GM11168 (cell line): Measurements from ENCODE around the gene FBN3.

Experiments used
- in situ Hi-C: fragments of 300-500 bp; cut with MboI; formaldehyde crosslinking; loops from one replicate; pipeline ENCODE4 v1.12.0; 2022; ENCODE audit warnings: low sequenced_read_pairs; ENCODE audit not compliant: unreplicated experiment

The FBN3 gene

DNA sequence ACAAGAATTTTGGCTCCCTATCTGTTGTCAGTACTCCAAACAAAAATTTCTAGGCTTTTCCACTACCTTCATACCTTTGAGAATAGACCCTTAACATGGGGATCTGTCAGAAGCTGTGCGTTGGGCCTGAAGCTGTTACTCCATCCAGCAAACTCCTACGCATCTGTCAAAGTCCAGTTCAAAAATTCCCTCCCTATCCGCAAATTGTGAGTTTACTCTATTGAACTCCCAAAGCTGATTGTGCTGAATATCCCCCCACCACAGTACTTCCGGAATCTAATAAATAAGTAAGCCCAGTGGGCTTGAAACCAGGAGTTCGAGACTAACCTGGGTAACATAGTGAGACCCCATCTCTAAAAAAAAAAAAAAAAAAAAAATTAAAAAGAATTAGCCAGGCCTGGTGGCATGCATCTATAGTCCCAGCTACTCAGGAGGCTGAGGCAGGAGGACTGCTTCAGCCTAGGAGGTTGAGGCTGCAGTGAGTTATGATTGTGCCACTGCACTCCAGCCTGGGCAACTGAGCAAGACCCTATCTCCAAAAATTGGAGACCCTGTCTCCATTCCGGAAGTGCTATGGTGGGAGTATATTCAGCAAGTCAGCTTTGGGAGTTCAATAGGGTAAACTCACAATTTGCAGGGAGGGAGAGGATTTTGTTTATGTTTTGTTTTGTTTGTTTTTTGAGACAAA lies 930 bp upstream of the FBN3 start:
- in situ Hi-C loops: loop anchor here (10.0 kb wide), 1 partner anchor 136 kb away; no protein-coding TSS in a partner anchor

DNA sequence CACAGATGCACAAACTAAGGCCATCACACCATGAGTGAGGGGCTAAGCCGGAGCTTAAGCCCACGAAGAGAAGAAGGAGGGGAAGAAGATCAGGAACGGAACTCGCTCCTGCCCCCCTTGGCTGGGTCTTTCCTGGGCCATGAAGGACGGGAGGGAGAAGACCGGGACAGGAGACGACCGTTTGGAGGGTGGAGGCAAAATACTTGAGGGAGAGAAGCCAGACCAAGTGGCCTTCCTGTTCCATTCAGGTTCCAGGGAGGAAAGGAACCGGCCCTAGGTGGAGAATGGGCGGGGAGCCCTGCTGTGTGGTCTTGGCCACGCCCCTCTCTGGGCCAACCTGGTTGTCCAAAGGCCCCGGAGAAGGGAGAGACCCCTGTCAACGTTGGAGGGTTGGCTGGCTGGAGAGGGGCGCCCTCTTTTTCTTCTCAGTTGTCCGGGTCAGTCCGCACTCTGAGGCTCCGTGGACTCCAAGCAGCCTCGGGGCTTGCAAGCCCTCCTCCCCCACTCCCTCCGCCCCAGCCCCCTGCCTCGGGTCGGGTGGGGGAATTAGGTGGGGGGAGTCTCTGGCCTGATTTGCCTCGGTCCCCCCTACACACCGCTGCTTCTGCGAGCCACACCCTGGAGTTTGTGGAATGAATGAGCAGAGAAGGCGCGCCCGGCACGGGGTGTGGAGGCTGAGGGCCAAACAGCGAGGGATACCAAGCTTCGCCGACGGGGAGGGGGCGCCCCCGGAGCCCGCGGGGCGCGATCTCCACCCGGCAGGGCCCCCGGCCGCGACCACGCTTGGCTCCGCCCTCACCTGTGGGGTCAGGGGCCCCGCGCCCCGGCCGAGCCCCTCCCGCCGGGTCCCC lies 757 bp downstream of the FBN3 start:
- in situ Hi-C loops: no loop called here

DNA sequence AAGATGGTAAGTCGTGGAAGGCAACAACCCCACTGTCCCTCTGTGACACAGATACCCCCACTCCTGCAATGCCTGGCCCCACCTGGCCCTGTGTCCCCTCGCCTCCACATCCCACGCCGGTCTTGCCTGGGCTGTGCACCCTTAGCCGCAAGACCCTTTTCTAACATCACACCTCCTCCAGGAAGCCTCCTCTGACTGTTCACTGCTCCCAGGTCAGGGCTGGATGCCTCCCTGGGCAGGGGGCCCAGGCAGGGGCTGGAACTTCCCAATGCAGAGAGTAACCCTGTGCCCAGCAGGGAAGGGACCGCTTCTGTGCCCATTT lies 1.3 kb downstream of the FBN3 start:
- in situ Hi-C loops: no loop called here

DNA sequence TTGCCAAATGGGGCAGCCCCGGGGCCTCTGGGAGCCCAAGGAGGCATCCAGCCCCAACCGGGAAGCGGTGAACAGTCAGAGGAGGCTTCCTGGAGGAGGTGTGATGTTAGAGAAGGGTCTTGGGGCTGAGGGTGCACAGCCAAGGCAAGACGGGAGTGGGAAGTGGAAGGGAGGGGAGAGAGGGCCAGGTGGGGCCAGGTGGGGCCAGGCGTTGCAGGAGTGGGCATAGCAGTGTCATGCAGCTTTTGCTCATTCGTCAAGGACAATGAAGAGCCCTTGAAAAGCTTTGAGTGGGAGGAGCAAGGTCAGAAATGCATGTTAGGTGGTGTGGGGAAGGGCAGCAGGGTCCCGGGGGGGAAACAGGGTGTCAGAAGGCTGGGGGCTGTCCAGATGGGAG lies 1.8 kb downstream of the FBN3 start:
- in situ Hi-C loops: no loop called here

DNA sequence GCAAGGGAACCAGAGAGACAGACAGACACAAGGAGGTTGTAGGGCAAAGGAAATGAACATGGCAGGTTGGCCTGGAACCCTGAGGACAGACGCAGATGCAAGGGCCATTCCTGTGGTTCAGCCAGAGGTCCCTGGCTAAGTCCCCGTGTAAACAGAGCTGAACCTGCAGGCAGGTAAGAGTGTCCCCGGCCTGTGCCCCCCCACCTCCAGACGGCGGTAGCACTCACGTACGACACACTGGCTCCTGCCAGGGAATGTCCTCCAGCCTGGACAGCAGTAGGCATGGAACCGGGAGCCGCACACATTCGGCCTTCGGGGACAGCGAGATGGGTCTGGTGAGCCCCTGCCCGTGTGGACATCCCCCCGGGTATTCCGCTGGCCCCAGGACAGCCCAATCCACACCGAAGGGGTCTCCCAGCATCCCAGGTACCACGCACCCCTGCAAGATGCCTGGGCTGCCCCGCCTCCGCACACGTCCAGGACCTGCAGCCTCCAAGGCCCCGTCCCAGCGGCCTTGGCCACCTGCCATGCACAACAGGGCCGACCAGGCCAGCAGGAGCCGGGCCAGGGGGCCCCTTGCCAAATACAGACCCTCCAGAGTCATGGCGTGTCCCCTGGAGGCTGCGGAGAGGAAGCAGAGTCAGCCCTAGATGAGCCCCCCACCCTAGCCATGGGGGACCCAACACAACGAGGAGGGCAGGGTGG lies 2.4 kb downstream of the FBN3 start:
- in situ Hi-C loops: no loop called here

DNA sequence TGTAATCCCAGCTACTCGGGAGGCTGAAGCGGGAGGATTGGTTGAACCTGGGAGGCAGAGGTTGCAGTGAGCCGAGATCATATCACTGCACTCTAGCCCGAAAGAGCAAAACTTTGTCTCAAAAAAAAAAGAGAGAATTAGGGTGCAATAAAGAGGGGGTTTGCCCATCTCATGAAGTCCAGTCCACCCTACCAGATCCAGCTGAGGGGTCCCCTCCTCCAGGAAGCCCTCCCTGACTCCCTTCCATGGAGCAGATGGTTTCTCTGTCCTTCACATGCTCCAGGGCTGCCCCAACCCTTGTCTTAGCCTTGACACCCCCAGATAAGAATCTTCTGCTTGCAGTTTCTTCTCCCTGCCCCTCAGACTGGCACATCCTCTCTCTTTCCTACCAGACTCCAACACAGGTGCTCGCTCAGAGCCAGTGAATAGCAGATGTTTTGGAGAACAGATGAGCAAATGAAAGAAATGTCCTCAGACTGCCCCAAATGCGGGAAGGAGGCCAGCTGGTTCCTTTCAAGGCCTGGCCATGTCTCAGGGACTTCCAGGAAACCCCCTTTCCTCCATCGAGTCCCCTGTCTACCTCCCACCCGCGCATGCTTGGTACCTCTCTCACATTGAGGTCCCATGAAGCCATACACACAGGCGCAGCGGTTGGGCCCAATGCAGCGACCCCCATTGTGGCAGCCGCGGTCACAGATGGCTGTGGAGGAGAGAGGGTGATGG lies 5.0 kb downstream of the FBN3 start:
- in situ Hi-C loops: no loop called here

DNA sequence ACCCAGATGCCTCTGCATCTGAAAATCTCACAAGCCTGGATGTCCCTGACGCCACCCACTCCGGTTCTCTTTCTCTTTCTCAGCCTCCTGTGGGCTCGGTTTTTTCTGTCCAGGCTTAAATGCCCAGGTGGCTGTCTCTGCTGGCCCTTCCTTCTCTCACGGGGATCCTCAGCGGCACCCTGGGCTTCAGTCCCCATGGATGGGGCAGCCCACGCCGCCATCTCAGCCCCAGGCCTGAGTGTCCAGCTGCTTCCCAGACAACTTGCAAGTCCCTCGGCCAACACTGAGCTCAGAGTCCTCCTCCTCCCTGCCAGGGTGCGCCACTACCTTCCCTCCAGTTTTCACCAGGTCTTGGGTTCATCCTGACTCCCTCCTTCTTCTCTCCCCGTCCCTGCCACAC lies 6.4 kb downstream of the FBN3 start:
- in situ Hi-C loops: no loop called here

DNA sequence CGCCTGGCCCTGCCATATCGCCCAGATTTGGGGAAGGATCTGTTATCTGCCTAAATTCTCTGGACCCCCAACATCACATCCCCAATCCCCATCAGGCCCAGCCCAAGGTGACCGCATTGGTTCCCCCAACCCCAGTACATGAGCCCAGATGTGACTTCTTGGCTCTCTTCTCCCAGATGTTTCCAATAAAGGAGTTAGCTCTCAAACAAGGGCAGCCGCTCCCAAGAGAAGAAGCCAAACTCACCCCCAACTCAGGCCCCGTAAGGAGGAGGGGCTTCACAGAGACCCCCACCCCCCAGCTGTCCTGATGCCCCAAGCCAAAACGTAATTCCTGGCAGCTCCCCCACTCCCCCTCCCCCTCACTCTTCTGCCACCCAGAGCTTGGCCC lies 6.9 kb downstream of the FBN3 start:
- in situ Hi-C loops: no loop called here

DNA sequence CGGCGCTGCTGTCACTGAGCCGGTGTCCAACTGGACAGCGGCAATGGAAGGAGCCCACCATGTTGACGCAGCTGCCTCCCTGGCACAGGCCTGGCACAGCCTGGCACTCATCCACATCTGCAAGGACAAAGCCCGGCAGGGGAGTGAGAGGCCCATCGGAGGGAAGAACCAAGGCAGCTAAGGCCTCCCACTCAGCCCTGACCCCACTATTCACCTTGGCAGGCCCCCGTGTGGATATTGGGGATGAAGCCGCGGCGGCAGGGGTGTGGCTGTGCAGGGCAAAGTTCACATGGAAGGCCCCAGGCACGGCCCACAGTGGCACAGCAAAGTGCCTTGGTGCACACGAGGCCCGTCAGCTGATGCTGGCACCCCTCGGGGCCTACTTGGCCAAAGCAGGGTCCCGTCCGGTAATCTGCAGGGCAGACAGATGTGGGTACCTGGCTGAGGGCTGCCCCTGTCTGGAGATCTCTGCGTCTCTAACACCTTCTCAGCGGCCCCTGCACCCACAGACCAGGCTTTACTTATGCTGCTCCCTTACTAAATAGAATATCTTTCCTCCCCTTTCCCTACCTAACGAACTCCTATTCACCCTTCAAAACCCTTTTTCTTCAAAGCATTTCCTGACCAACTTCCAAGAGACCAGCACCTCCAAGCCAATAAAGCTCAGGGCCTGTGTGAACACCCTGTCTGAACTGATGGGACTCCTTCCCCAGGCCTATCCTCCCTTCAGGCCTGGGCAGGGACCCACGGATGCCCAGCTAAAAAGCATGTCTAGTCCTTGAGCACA lies 7.5 kb downstream of the FBN3 start:
- in situ Hi-C loops: no loop called here

DNA sequence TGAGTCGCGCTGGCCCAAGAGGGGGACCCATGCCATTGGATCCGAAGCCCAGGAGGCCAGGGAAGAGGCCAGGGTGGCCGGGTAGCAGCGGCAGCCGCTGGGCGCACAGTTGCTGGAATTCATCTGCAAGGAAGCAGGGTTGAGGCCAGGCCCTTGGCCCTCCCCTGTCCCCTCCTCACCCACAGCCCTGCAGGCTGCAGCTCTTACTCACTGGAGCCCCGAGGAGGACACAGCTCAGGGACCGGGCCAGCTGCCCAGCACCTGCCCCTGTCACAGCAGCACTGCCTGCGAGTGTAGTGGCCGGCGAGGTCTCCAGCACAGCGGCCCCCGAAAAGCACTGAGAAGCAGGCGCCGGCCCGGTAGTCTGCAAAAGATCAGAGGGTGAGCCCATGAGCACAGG lies 11.2 kb downstream of the FBN3 start:
- in situ Hi-C loops: no loop called here

DNA sequence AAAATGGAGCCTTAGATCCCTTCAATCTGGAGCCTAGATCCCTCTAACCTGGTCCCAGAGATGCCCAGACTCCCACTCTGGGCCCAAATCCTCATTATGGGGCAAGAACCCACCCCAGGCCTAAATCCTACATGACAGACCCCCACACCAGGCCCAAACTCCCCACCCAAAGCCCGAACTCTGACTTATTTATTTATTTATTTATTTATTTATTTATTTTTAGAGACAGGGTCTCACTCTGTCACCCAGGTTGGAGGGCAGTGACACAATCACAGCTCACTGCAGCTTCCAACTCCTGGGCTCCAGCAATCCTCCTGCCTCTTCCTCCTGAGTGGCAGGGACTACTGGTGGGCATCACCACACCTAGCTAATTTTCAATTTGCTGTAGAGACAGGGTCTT lies 12.0 kb downstream of the FBN3 start:
- in situ Hi-C loops: no loop called here

DNA sequence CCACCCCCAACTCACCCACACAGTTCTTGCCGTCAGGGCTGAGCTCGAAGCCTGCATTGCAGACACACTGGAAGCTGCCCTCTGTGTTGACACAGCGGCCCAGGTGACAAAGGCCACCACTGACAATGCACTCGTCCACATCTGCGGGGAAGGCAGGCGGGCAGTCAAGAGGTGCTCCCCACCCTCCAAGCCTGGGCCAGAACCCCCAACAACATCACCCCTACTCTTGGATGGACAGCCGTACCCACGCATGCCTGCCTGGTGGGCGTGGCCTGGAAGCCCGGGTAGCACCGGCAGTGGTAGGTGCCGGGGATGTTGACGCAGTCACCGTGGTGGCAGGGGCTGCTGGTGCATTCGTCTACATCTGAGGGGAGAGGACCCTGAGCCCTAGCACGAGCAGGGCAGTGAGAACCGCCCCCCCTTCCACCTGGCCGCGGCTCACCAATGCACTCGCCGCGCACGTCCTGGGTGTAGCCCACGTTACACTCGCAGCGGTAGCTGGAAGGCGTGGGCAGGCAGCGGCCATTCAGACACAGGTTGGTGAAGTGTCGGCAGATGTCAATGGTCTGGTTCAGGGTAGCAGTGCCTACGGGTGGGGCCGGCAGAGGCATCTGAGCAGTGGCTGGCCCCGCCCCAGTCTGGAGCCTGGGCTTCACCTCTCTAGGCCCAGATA lies 13.3 kb downstream of the FBN3 start:
- in situ Hi-C loops: no loop called here

DNA sequence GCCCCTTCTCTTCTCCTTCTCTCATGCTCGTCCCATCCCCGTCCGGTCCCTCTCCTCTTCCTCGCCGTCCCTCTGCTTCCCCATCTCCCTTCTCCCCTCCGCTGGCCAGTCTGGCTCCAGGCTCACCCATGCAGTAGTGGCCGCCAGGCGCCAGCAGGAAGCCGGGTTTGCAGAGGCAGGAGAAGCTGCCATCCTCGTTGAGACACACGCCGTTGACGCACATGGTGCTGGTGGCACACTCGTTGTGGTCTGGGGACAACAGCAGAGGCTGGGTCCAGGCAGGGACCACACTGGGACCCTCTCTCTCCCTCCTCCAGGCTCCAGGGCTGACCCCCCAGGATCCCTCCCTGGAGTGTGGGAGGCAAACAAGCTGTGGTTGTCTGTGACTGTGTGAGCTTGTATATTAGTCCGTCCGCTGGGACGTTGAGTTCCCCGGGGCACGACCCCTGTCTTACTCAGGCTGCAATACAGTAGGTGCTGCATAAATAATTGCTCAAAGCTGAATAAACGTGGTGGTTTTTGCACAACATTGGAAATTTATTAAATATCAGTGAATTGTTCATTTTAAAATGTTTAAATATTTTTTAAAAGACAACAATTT lies 16.4 kb downstream of the FBN3 start:
- in situ Hi-C loops: no loop called here

DNA sequence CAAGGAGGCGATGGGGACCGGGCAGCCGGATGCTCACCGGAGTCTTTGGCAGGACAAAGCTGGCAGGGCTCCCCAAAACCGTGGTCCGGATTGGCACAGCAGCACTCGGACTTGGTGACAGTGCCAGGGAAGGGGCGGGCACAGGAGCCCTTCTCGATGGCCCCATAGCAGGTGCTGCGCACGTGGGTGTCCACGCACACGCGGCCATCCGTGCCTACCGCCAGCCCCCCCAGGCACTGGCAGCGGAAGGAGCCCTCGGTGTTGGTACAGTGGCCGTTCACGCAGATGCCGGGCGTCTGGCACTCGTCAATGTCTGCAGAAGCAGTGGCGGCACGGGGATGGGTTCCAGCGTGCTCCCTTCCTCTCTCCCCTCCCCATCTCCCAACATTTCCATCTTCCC lies 17.9 kb downstream of the FBN3 start:
- in situ Hi-C loops: no loop called here

DNA sequence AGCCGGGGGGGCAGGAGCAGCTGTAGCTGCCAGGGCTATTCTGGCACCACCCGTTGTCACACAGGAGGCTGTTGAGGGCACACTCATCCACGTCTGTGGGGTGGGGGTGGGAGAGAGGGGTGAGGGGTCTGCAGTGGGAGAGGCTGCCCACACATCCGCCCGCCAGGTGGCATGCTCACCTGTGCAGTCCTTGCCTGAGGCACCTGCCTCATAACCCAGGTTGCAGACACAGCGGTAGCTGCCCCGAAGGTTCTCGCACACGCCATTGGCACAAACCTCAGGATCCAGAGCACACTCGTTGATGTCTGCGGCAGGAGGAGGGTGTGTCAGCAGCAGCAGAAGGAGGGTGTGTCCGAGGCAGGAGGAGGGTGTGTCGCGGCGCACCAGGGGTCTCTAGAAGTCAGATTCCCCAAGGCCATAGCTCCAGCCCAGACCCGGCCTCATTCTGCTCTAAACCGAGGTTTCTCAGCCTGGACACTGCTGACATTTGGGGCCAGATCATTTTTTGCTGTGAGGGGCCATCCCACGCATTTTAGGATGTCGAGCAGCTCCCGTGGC lies 20.3 kb downstream of the FBN3 start:
- in situ Hi-C loops: no loop called here

DNA sequence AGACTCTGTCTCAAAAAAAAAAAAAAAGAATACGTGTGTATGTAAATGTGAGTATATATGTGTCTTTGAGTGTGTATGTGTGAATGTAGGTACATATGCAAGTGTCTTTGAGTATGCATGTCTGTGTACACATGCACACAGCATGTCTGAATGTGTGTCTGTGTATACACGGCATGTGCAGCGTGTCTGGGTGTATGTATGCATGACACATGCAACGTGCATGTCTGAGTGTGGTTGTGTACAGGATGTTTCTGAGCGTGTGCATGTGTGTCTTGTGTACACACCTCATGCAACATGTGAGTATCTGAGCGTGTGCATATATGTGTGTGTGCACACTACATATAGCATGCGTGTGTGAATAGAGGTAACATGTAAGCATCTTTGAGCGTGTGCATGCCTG lies 20.8 kb downstream of the FBN3 start:
- in situ Hi-C loops: no loop called here

DNA sequence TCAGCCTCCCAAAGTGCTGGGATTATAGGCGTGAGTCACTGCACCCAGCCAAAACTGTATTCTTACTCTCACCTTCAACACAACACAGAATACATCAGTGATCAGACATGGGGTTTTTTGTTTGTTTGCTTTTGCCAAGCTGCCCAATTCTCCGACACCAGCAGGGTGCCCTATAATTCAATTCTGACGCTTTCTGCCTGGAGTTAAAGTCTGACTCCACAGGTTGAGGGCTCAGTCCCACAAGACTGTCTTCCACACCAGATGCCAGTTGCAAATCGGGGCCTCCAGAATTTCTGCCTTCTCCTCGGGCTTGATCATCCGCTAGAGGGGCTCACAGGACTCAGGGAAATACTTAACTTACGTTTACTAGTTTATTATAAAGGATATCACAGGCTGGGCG lies 22.1 kb downstream of the FBN3 start:
- in situ Hi-C loops: no loop called here

DNA sequence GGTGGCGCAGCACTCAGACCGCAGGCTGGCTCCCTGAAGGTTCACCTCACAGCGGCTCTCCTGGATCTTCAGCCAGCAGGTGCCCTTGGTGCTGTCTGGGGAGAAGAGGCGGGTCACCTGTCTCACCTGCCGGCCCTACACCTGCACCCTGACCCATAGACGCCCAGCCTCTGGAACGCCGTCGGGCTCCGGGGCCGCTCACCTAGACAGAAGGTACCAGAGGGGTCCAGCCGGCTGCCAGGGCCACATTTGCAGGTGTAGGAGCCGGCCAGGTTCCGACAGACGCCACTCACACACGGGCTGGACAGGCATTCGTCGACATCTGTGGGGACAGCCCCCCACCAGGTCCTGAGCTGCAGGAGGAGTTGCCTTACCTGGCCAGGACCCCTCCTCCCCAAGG lies 22.9 kb downstream of the FBN3 start:
- in situ Hi-C loops: no loop called here

DNA sequence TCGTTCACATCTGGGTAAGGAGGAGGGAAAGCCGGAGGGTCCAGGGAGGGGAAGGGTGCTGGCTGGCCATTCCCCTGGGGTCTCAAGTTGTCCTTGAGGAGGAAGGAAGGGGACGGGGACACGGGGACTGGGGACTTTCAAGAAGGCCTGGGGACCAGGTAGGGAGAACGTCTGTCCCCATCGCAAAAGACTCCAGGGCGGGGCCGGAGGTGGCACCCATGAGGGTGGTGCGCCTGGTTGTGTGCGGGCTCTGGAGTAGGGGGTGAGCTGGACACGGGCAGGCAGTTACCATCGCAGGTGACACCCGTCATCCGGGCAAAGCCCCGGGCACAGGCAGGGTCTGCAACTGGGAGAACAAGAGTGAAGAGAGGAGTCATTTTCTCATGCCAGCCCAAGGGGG lies 23.4 kb downstream of the FBN3 start:
- in situ Hi-C loops: no loop called here
